Panc1 (cell line): ENCODE data around the gene ENOX1.

ENCODE experiments used
- CTCF ChIP-seq: fragments of 450-650 bp; IDR thresholded peaks from 2 replicates; pipeline ENCODE4 v1.5.1; 2017; ENCODE audit warnings: mild to moderate bottlenecking
- POLR2AphosphoS5 ChIP-seq: IDR thresholded peaks from 2 replicates; pipeline ENCODE4 v1.6.1; 2012; ENCODE audit warnings: mild to moderate bottlenecking, low read depth, low read length, moderate library complexity
- REST ChIP-seq, 2 experiments: IDR thresholded peaks; 2 replicates each; pipeline ENCODE4 v1.6.1; 2011 to 2012; ENCODE audit warnings: low read depth in 2 of 2, control low read depth in 1 of 2, low read length in 1 of 2, mild to moderate bottlenecking in 1 of 2, moderate library complexity in 1 of 2; ENCODE audit not compliant: insufficient read depth in 1 of 2
- SIN3A ChIP-seq: IDR thresholded peaks from 2 replicates; pipeline ENCODE4 v1.6.1; 2012; ENCODE audit warnings: low read depth, mild to moderate bottlenecking, low read length, moderate library complexity, borderline replicate concordance; ENCODE audit not compliant: insufficient read depth
- TCF7L2 ChIP-seq: IDR thresholded peaks from 2 replicates; pipeline ENCODE4 v1.6.1; 2011; ENCODE audit warnings: mild to moderate bottlenecking, low read depth, low read length, inconsistent platforms

- TF ChIP-seq CTCF (no peak), POLR2AphosphoS5 (no peak), SIN3A (no peak), REST (IDR thresholded peaks at IDR 0.05; ENCODE audit: insufficient read depth in 1 of 2, low read depth in 2 of 2, low read length in 1 of 2) (no peak), TCF7L2 (no peak)
Observed at GRCh38 chr13:43805681-43806128, 18.9 kb upstream of the ENOX1 start.
